GM12864 (cell line): Measurements from ENCODE around the gene INTS1.

Experiments used
- DNase-seq: peaks from one replicate; pipeline ENCODE4 v3.0.0-alpha.2; 2011; ENCODE audit warnings: low read depth
- H3K4me3 ChIP-seq: 2 replicates; pipeline ENCODE4 v1.5.1; 2011; ENCODE audit warnings: mild to moderate bottlenecking, low read depth, low read length, control low read depth
- CTCF ChIP-seq: IDR thresholded peaks from 2 replicates; pipeline ENCODE4 v1.5.1; 2011; ENCODE audit warnings: low read depth, mild to moderate bottlenecking, moderate library complexity, low read length, control low read depth, inconsistent platforms; ENCODE audit errors: missing control alignments

INTS1 gene

GRCh38 chr7:1496531-1497292, 7.5 kb downstream of the INTS1 start:
- DNase-seq: no peak
- TF ChIP-seq CTCF: no peak

GRCh38 chr7:1495564-1496242, 8.5 kb downstream of the INTS1 start:
- TF ChIP-seq CTCF: no peak
- H3K4me3 ChIP-seq: no peak overlapping the region
- no peak for DNase-seq

More at GRCh38 chr7:1496531-1497292, 7.5 kb downstream of the INTS1 start:
- H3K4me3 ChIP-seq: no peak overlapping the region

GRCh38 chr7:1494866-1495563, 9.2 kb downstream of the INTS1 start:
- TF ChIP-seq CTCF: no peak
- no peak for DNase-seq
- H3K4me3 ChIP-seq: no peak overlapping the region

- no peak for TF ChIP-seq CTCF
- no peak for DNase-seq
- H3K4me3 ChIP-seq: no peak overlapping the region
Observed at GRCh38 chr7:1494447-1494846, 9.7 kb downstream of the INTS1 start.

- no peak for DNase-seq
- no peak overlapping the region for H3K4me3 ChIP-seq
- no peak for TF ChIP-seq CTCF
Observed at GRCh38 chr7:1493571-1493970, 10.6 kb downstream of the INTS1 start.

GRCh38 chr7:1493129-1493528, 11.1 kb downstream of the INTS1 start:
- TF ChIP-seq CTCF: no peak
- DNase-seq: no peak
- no peak overlapping the region for H3K4me3 ChIP-seq
